Gastrocnemius medialis (tissue), 4 donors: Measurements from ENCODE around the gene SNORC.

ENCODE experiments used
- CTCF ChIP-seq, 5 experiments: fragments of 450-650 bp in 3 of 5; fragments of 200-600 bp in 2 of 5; sonication (generic) in 2 of 5; IDR thresholded peaks in 4 of 5; conservative IDR thresholded peaks in 1 of 5; 1 replicate in 4 of 5; 2 replicates in 1 of 5; pipeline ENCODE4 v1.5.1; 2016 to 2019; ENCODE audit warnings: antibody characterized with exemption in 5 of 5, mild to moderate bottlenecking in 3 of 5, moderate library complexity in 3 of 5
- POLR2A ChIP-seq, 2 donors: fragments of 450-650 bp; IDR thresholded peaks; one replicate each; pipeline ENCODE4 v1.6.1; 2017; ENCODE audit warnings: antibody characterized with exemption in 2 of 2, mild to moderate bottlenecking in 2 of 2, moderate library complexity in 2 of 2

GRCh38 chr2:232898592-232899543 is 28.8 kb downstream of the SNORC start:
- TF ChIP-seq CTCF (IDR thresholded peaks at IDR 0.05 in 4 of 5, conservative IDR thresholded peaks at IDR 0.05 in 1 of 5) (no peak), POLR2A (IDR thresholded peaks at IDR 0.05) (no peak)
